MM.1S (cell line): ENCODE measurements around the gene SLC39A6.
"Not testable (repeated sequence)": the region's sequence is repeated elsewhere in the genome, so short reads cannot be mapped to it uniquely, and the experiment has no call there.

Experiments used
- DNase-seq: peaks from one replicate; pipeline ENCODE4 v3.0.0-alpha.2; 2015
- H2AFZ ChIP-seq: fragments of 300-600 bp; sonication (generic); 2 replicates; pipeline ENCODE4 v1.6.0; 2016; ENCODE audit warnings: antibody characterized with exemption, low read length
- H3F3A ChIP-seq: fragments of 300-600 bp; sonication (generic); 2 replicates; pipeline ENCODE4 v1.6.1; 2016; ENCODE audit warnings: mild to moderate bottlenecking, antibody characterized with exemption, low read length, moderate library complexity, mixed read lengths; ENCODE audit not compliant: insufficient read depth
- H3K27ac ChIP-seq: fragments of 300-600 bp; sonication (generic); 2 replicates; pipeline ENCODE4 v1.5.1; 2016; ENCODE audit warnings: mild to moderate bottlenecking, low read length
- H3K27me3 ChIP-seq: fragments of 300-600 bp; sonication (generic); replicated peaks from 2 replicates; pipeline ENCODE4 v1.6.0; 2016; ENCODE audit warnings: low read length; ENCODE audit not compliant: insufficient read depth
- H3K36me3 ChIP-seq: fragments of 300-600 bp; sonication (generic); replicated peaks from 2 replicates; pipeline ENCODE4 v1.6.1; 2016; ENCODE audit warnings: mild to moderate bottlenecking, low read length, mixed read lengths; ENCODE audit not compliant: insufficient read depth
- H3K4me1 ChIP-seq: fragments of 300-600 bp; sonication (generic); 2 replicates; pipeline ENCODE4 v1.6.1; 2016; ENCODE audit warnings: low read length, mixed read lengths
- H3K4me2 ChIP-seq: fragments of 300-600 bp; sonication (generic); 2 replicates; pipeline ENCODE4 v1.6.0; 2016; ENCODE audit warnings: low read depth, low read length
- H3K4me3 ChIP-seq: fragments of 300-600 bp; sonication (generic); 2 replicates; pipeline ENCODE4 v1.5.1; 2016; ENCODE audit warnings: low read length, mixed read lengths
- H3K79me2 ChIP-seq: fragments of 300-600 bp; sonication (generic); 2 replicates; pipeline ENCODE4 v1.6.1; 2016; ENCODE audit warnings: mixed run types, low read length, mixed read lengths
- H3K9ac ChIP-seq: fragments of 300-600 bp; sonication (generic); 2 replicates; pipeline ENCODE4 v1.6.1; 2016; ENCODE audit warnings: low read length, mixed read lengths
- H3K9me2 ChIP-seq: fragments of 300-600 bp; sonication (generic); replicated peaks from 2 replicates; pipeline ENCODE4 v1.6.1; 2016; ENCODE audit warnings: mild to moderate bottlenecking, low read length, mixed read lengths; ENCODE audit not compliant: insufficient read depth
- H3K9me3 ChIP-seq: fragments of 300-600 bp; sonication (generic); replicated peaks from 2 replicates; pipeline ENCODE4 v1.6.1; 2016; ENCODE audit warnings: mild to moderate bottlenecking, low read length, mixed read lengths; ENCODE audit not compliant: insufficient read depth
- H4K20me1 ChIP-seq: fragments of 300-600 bp; sonication (generic); 2 replicates; pipeline ENCODE4 v1.6.1; 2016; ENCODE audit warnings: mild to moderate bottlenecking, low read length, moderate library complexity, mixed read lengths; ENCODE audit not compliant: insufficient read depth
- EZH2 ChIP-seq: fragments of 300-600 bp; sonication (generic); optimal IDR thresholded peaks from 2 replicates; pipeline ENCODE3; 2017; ENCODE audit warnings: low read depth, mild to moderate bottlenecking, antibody characterized with exemption, low read length, mixed read lengths
- EZH2phosphoT487 ChIP-seq: fragments of 300-600 bp; sonication (generic); IDR thresholded peaks from 2 replicates; pipeline ENCODE4 v1.6.1; 2018; ENCODE audit warnings: antibody characterized with exemption, low read length
- TF ChIP-seq, protein P1 (sequence below): fragments of 300-600 bp; sonication (generic); IDR thresholded peaks from 2 replicates; pipeline ENCODE4 v1.5.1; 2016; ENCODE audit warnings: antibody characterized with exemption, low read length, mixed read lengths

The SLC39A6 gene

DNA sequence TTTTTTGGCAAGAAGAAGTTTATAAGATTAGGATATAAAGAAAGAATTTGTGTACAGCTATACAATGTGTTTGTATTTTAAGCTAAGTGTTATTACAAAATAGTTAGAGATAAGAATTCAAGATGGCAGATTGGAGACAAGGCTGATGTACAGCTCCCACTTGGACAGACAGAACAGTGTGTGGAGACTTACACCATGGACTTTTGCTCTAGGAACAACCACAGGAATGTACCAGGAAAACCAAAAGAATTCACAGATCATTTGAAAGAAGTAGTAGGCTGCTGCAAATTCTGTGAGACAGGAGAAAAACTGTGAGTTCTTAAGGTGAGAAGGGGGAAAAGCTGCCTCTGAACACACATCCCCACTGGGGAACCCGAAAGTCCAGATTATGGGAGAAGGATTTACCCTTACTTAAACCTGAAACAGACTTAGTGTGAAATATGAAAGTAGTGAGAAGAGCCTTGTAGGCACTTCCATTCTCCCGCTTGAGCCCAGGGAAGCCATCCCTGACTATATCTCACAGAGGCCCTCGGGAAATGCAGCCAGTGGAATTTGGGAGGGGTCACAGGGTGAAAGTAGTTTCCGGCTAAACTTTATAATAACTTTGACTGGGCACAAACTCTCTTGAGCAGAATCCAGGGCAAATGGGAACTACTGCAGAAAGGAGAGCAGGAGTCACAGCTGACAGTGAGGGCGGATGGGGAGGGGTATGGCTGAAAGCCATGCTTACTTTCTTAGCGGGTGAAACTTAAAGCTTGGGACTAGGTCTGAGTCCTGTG is 50.2 kb downstream of the SLC39A6 start:
- Histone ChIP-seq H3K9me2 (no peaks in the 10 kb centered on the region), H3K4me3 (no peak overlapping the region), H3K4me1 (no peaks in the 10 kb centered on the region; the same call in 1 of the 2 replicates), H3K27ac (no peak overlapping the region), H3K4me2 (no peak overlapping the region), H3K9ac (no peak overlapping the region), H3K27me3 (no peaks in the 10 kb centered on the region), H3F3A (no peaks in the 10 kb centered on the region), H3K79me2 (no peaks in the 10 kb centered on the region), H3K36me3 (no peaks in the 10 kb centered on the region), H2AFZ (no peak overlapping the region), H3K9me3 (no peaks in the 10 kb centered on the region), H4K20me1 (no peaks in the 10 kb centered on the region)
- no peak for DNase-seq
- TF ChIP-seq, protein P1, sequence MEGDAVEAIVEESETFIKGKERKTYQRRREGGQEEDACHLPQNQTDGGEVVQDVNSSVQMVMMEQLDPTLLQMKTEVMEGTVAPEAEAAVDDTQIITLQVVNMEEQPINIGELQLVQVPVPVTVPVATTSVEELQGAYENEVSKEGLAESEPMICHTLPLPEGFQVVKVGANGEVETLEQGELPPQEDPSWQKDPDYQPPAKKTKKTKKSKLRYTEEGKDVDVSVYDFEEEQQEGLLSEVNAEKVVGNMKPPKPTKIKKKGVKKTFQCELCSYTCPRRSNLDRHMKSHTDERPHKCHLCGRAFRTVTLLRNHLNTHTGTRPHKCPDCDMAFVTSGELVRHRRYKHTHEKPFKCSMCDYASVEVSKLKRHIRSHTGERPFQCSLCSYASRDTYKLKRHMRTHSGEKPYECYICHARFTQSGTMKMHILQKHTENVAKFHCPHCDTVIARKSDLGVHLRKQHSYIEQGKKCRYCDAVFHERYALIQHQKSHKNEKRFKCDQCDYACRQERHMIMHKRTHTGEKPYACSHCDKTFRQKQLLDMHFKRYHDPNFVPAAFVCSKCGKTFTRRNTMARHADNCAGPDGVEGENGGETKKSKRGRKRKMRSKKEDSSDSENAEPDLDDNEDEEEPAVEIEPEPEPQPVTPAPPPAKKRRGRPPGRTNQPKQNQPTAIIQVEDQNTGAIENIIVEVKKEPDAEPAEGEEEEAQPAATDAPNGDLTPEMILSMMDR = no peak
- TF ChIP-seq EZH2phosphoT487 = no peak
- TF ChIP-seq EZH2 = no peak

GRCh38 chr18:36077764-36078163 is 51.4 kb downstream of the SLC39A6 start:
- not testable (repeated sequence) for H3K9ac ChIP-seq, H3K9me3 ChIP-seq, H3K4me2 ChIP-seq, H3K27me3 ChIP-seq, H3K4me3 ChIP-seq, H3K36me3 ChIP-seq, H3F3A ChIP-seq, H3K4me1 ChIP-seq, H3K79me2 ChIP-seq, H3K9me2 ChIP-seq, DNase-seq, H2AFZ ChIP-seq, H3K27ac ChIP-seq, H4K20me1 ChIP-seq

GRCh38 chr18:36075862-36076587 is 53.1 kb downstream of the SLC39A6 start:
- no peak for DNase-seq
- no peaks in the 10 kb centered on the region for H3F3A ChIP-seq

More at GRCh38 chr18:36075862-36076587, 53.1 kb downstream of the SLC39A6 start:
- Histone ChIP-seq H3K9me3 (no peaks in the 10 kb centered on the region), H3K9ac (no peak overlapping the region), H3K79me2 (no peaks in the 10 kb centered on the region), H3K4me3 (no peak overlapping the region), H4K20me1 (no peaks in the 10 kb centered on the region), H3K36me3 (no peaks in the 10 kb centered on the region), H3K27me3 (no peaks in the 10 kb centered on the region), H3K4me1 (no peaks in the 10 kb centered on the region), H3K4me2 (no peak overlapping the region), H2AFZ (no peak overlapping the region), H3K27ac (no peak overlapping the region), H3K9me2 (no peaks in the 10 kb centered on the region)
- TF ChIP-seq EZH2phosphoT487 = no peak
- TF ChIP-seq EZH2 = no peak
- TF ChIP-seq, protein P1 = no peak
